ENCODE data around the gene C6orf47. TPM values are rescaled to one million over a fixed set of nuclear protein-coding genes. Genes with fewer than 3 reads are reported as not detected.
"Not testable (repeated sequence)": the region's sequence is repeated elsewhere in the genome, so short reads cannot be mapped to it uniquely, and the experiment has no call there.

The C6orf47 gene, protein sequence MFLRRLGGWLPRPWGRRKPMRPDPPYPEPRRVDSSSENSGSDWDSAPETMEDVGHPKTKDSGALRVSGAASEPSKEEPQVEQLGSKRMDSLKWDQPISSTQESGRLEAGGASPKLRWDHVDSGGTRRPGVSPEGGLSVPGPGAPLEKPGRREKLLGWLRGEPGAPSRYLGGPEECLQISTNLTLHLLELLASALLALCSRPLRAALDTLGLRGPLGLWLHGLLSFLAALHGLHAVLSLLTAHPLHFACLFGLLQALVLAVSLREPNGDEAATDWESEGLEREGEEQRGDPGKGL
- polyA plus RNA-seq (ENCODE audit: insufficient read length in 4 of 4), result 10 to 100 TPM; 20.0 to 22.5 (median 20.7) TPM

DNA sequence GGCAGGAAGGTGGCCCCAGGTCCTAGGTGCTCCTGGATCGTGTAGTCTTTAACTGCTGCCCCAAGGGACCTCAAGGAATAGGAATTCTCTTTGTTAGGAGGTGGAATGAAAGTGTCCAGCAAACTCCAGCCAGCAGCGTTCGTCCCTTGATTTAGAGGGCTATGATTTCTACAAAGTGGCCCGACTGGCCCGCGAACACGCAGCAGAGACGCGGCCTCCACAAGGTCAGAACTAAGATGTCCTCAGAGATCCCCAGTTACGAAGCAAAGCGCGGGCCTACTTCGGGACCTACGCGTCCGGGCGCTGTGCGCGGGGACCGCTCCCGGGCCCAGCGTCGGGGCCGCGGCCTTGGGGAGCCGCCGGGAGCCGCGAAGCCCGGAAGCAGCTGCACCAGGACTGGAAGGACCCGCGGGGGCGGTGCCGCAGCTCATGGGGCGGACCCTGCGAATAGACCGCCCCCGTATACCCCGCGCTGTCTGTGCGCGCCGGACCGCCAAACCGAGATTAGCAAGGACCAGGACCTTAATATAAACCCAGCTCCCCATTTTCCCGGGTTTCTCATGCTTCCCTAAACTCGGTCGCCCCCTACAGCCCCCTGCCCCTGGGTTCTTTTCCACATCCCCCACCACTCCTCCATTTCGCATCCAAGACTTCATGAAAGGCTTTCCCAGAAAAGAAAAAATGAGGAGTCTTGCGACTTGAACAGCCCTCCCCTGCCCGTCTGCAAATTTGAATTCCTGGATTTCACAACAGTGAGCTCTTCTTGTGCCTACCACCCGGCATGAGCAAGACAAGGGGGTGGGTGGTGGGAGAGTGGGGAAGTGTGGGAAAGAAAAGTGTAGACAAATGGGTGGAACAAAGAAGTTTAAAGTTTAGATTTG, at the start of gene C6orf47:
C6orf47 (minus strand) TSS at position 398 of the 881 bp plus-strand sequence. CDS start 831 bp downstream, outside the sequence.
- peak in 1 of 4 donors; percentile 63 for DNase-seq (ENCODE audit: low read depth in 4 of 4, low spot score in 3 of 4)

DNA sequence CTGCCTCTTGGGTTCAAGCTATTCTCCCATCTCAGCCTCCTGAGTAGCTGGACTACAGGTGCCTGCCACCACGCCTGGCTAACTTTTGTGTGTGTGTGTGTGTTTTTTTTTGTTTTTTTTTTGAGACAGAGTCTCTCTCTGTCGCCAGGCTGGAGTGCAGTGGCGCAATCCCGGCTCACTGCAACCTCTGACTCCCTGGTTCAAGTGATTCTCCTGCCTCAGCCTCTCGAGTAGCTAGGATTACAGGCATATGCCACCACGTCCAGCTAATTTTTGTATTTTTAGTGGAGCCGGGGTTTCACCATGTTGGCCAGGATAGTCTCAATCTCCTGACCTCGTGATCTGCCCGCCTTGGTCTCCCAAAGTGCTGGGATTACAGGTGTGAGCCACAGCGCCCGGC, 48.6 kb upstream of the C6orf47 start:
- DNase-seq (ENCODE audit: low read depth in 4 of 4, low spot score in 3 of 4), result not testable (repeated sequence)

DNA sequence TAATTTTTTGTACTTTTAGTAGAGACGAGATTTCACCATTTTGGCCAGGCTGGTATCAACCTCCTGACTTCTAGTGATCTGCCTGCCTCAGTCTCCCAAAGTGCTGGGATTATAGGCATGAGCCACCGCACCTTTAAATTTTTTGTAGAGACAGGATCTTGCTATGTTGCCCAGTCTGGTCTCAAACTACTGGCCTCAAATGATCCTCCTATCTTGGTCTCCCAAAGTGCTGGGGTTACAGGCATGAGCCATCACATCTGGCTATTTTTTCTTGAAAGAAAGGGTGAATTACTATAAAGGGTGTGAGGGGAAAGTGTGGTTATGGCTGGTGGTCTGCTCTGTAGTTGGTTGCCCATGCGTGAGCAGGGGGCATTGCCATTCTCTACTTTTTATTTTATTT, 47.6 kb upstream of the C6orf47 start:
- no peak for DNase-seq (ENCODE audit: low read depth in 4 of 4, low spot score in 3 of 4)

DNA sequence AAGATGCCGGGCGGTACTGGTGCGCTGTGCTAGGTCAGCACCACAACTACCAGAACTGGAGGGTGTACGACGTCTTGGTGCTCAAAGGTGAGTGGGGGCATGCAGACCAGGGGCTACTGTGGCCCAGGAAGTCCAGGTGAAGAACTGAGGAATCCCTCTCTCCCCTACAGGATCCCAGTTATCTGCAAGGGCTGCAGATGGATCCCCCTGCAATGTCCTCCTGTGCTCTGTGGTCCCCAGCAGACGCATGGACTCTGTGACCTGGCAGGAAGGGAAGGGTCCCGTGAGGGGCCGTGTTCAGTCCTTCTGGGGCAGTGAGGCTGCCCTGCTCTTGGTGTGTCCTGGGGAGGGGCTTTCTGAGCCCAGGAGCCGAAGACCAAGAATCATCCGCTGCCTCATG, 47.1 kb upstream of the C6orf47 start:
- no peak for DNase-seq (ENCODE audit: low read depth in 4 of 4, low spot score in 3 of 4)

DNA sequence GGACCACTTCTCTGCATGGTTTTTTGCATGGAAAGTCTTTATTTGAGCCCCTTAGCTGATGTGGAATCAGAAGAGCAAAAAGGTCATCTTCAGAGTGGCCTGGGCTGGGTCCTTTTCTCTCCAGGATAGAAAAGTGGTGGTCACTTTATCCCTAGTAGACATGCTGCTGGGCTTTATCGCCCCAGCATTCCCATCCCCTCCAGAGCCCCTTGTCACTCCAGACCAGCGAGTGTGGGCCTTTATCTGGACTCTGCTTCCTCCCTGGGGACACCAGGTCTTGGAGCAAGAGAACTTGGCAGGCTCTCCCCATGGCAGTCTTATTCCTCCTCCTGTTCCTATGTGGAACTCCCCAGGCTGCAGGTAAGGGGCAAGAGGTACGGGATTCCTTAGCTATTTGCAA, 46.0 kb upstream of the C6orf47 start, which contains the start of gene LY6G6F:
LY6G6F (plus strand) TSS at position 268 of the 400 bp plus-strand sequence; CDS start at position 309, 41 bp downstream.
- no peak for DNase-seq (ENCODE audit: low read depth in 4 of 4, low spot score in 3 of 4)

DNA sequence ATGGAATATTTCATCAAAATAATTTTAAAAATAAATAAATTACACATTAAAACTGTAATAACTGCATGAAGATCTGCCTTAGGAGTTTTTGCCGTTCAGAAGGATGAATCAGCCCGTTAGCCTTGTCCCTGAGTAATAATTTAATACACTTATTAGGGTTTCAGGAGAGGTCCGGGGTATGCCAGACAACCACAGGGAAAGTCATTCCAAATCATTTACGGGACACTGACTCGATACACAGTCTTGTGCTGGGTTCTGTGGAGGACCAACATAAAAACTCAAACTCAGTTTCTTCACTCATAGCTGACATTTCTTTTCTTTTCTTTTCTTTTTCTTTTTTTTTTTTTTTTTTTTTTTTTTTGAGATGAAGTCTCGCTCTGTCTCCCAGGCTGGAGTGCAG, 45.4 kb upstream of the C6orf47 start:
- DNase-seq (ENCODE audit: low read depth in 4 of 4, low spot score in 3 of 4), result no peak

DNA sequence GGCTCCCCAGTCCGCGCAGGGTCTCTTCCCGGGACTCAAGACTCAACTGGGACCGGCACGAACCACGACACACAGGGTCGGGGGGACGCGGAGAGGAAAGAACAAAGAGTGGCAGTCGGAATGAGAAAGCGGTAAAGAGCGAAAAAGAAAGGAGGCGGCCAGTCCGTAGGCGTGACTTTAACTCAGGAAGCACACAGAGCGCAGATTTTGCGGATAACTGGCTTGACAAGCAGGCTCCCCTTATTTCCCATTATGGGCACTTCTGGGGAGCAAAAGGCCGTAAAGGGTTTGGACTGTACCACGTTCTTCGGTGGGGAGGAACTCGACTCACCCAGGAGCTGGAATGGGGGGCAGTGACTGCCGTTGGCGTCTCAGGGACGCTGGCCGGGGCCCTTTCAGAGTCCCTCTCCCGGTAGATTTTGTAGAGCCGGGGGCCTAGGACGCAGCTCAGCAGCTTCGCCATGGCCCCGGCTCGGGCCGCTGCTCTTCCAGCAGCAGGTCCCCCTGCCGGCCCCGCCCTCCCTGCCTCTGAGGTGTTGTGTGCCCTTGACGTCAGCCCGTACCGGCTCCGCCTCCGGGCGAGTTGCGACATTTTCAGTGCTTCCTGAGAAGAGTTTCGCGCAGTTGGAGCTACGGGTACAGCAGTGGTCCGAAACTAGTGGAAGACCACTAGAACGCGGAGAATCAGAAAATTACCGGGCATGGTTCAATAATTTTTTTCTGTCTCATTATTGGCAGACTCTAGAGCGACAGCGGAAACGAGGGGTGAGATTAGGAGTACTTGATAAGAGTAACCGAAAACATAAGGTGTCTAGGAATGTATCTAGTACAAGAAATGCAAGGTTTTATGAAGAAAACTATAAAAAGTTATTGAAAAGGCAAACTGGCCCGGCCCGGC, 42.5 kb upstream of the C6orf47 start, which contains the start of gene ABHD16A:
ABHD16A (minus strand) TSS at position 506 of the 898 bp plus-strand sequence; CDS start at position 463, 43 bp downstream.
- peak; percentile 97 to 99 (median 99) for DNase-seq (ENCODE audit: low read depth in 4 of 4, low spot score in 3 of 4)

DNA sequence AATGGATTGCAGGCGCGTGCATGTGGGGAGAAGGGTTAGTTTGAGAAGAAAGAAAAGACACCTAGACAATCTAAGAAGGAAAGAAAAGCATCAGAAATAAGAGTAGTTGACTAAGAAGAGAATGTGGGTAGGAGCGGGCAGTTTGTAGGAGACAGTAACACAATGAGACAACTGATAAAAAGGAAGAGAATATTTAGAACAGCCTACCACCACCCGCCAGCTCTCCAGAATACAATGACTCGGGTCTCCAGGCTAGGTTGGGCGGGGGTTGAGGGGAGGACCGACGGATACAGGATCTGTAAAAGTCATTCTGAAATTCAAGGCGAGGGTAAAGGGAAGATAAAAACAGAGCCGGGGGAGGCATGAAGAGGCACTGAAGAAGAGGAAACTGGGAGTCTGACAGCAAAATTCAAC, 41.8 kb upstream of the C6orf47 start:
- no peak for DNase-seq (ENCODE audit: low read depth in 4 of 4, low spot score in 3 of 4)

DNA sequence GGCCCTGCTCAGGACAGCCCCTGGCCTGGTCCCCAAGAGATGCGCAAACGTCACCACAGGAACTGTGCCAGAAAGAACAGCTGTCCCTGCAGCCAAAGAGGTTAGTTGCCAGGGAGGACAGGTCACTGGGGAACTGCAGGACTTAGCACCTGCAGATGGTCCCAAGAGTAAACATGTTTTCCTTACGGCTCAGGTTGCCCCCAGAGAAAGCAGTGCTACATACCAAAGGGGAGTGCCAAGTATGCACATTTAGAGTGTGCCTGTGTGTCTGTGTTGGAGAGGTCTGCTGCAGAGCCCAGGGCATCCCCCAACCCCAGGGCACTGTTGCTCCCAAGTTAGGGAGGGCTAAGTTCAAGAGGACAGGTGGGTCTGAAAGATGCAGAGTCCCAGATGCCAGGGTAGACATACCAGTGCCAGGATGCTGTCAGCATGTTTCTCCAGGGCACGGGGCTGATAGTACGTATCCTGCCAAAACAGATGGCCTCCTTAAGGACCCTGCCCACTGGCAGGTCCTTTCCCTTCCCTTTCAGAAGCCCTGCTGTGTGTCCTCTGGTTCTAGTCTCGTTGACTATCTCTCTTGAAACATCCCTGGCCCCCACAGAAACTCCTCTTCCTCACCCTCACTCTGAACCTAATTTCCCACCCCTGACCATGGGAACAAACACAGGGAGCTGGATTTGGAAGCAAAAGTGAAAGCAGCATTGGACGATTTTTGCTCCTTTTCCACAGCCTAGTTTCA, 41.3 kb upstream of the C6orf47 start:
- no peak for DNase-seq (ENCODE audit: low read depth in 4 of 4, low spot score in 3 of 4)

DNA sequence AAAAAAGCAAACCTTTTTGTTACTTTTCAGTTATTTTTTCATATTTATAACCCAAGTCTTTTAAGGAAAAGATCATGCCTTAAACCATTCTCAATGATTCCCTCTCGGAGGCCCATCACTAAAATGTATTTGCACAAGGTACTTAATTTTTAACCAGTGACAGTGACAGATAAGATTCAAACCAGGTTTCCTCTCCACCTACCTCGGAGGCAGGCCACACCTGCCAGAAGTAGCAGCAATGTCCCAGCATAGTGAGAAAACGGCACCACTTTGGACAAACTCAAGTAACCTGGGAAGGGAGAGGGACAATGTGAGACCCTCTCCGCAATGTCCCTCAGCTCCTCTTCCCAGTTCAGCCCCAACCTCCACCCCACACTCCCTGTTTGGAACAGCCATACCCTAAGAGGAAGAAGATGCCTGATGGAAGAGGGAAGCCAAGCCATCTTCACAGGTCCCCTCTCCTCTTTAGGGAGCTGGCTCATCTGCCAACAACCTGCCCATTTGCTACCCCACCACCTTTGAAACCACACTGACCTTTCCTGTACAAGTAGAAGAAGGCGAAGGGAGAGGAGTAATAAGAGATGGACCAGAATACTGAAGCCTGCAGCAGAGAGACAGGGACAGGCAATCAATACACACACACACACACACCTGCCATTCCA, 40.3 kb upstream of the C6orf47 start:
- no peak for DNase-seq (ENCODE audit: low read depth in 4 of 4, low spot score in 3 of 4)

DNA sequence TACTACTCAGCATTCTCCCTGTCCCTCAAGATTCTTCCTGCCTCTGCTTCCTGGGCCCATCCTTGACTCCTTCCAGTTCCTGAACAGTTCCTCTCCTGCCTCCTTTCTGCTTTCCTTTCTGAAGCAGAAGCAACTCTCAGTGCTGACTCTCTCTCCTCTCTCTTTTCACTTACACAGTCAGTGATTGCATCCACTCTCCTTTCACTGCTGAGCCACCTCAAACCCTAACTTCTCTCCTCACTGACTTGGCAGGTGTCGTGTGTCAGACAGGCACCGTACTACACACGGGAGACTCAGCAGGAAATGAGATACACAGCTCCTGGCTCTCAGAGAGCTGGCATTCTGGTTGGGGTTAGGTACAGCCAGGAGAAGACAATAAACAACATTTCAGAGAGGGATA, 37.0 kb upstream of the C6orf47 start:
- DNase-seq (ENCODE audit: low read depth in 4 of 4, low spot score in 3 of 4), result no peak

DNA sequence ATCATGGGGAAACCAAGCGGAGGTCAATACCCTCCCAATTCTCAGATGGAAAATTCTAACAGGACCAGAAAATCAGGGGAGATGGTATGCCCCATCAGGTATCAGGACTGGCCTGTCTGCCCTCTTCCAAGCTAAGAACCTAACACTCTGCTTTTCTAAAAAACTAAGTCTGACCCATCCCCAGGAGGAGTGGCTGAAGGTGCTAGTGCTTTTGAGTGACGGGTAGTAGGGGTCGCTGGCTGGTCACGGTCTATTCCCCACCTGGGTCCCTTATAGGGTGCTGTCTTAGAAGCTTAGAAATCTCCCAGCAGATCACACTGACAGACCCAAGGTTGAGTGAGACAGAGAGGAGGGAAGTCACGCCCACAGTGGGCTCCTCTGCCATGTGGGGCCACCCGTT, 33.0 kb upstream of the C6orf47 start:
- DNase-seq (ENCODE audit: low read depth in 4 of 4, low spot score in 3 of 4), result no peak

DNA sequence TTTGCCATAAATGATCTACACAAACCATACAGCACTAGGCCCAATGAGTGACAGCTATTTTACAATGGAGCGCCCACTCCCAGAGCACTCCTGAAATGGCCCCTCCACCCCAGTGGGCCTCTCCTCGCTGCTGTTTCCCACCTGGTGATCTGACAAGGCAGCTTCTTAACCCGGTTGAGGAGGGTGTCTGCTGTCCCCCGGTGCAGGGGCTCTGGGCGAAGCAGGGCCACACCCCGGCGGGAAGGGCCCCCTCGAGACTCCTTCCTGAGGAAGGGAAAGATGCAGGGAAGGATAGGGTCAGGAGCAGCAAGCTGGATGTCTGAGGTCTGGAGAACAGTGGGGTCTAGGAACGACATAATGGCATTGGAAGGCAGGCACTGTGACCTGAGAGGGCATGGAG, 32.3 kb upstream of the C6orf47 start:
- no peak for DNase-seq (ENCODE audit: low read depth in 4 of 4, low spot score in 3 of 4)

DNA sequence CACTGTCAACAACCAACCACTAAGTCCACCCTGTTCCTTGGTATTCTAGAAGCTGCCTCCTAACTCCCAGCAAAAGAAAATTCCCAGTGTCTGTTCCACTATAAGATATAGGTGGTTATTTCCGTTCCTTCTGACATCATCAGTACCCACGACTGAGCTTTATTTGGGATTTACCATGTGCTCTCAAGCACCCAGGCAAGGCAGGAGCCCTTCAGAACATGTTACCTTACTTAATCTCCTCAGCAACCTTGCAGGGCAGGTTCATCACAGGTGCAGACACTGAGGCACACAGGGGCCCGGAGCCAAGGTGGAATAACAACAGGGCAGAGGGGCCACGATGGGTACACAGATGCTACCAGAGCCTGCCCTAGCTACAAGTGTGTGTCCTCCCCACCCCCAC, 31.8 kb upstream of the C6orf47 start:
- no peak for DNase-seq (ENCODE audit: low read depth in 4 of 4, low spot score in 3 of 4)

DNA sequence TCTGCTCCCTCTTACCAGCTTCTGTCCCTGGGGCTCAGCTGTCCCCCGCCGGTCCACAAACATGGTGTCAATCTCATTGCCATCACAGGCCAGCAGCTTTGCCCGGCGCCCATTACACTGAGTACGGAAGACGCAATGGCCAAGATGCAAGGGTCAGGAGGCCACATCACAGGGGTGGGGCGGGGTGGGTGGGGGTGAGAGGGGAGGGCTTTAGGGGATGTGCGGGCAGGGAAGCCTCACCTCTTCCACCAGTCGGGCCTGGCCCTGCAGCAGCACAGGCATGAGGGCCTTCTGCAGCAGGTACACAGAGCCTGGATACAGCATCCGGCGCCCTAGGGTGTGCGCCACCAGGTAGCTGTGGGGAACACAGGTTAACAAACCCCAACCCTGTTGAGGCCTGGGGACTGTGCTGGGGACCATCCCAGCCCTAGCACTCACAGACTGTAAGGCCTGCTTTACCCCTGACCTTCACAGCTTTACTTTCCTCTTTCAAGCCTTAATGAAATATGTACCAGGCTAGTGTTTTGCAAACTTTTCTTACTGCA, 31.1 kb upstream of the C6orf47 start:
- DNase-seq (ENCODE audit: low read depth in 4 of 4, low spot score in 3 of 4), result no peak

DNA sequence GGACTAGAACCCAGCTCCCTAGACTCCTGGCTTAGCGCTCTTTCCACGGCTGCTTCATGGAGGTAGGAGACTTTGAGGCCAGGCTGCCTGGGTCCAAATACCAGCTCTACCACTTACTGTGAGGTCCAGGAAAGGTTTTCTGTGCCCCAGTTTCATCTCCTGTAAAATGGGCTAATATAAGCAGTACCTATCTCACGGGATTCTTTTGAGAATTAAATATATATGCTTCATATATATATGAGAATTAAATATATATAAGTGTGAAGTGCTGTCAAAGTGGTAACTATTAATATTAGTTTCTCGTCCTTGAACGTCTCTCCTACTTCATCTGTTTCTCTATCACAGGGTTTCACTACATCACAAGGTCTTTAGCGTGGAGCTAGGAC, 30.5 kb upstream of the C6orf47 start:
- no peak for DNase-seq (ENCODE audit: low read depth in 4 of 4, low spot score in 3 of 4)

DNA sequence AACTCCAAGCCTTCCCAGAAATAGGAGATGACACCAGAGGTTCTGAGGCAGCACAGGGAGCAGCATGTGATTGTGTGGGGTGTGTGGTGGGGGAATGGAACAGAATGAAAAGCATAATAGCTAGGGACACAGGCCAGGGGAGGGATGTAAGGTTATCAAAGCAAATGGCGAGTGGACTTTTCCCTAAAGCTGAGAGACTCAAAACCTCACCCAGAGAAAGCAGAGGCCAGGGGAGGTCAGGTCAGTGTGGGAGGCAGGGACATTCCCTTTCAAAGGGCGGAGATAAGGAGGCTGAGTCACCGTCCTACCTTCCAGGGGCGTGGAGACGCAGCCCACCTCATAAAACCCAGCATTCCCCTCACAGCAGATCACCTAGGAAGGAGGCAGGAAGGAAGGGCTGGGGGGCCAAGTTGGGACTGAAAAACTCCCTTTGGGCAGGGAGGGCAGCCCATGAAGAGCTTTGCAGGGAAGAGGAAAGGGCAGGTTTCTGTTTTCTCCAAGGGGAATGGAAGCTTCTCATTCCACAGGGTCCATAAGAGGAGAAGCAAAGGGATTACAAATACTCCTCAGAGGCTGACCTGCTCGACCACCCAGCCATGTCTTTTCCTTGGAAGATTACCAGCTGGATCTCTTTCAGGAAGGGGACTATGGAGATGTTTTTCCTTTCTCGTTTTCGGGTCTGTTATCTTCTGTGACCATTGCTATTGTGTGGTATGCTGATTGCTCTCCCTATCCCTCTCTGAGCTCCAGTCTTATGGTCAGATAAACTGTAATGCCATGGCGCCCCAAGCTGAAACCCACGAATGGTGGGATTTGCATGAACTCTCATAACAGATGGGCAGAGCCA, 29.9 kb upstream of the C6orf47 start:
- no peak for DNase-seq (ENCODE audit: low read depth in 4 of 4, low spot score in 3 of 4)

Data from right renal pelvis (tissue), 4 donors.